ENCODE measurements around the gene SLC49A3. TPM values are rescaled to one million over a fixed set of nuclear protein-coding genes. Genes with fewer than 3 reads are reported as not detected.

Gene SLC49A3
- total and polyA plus RNA-seq, 2 of the 13 experiments (the other 11 are each of a cell fraction or from before 2014, with no cell fraction given), result 0.07 to 0.17 TPM

DNA sequence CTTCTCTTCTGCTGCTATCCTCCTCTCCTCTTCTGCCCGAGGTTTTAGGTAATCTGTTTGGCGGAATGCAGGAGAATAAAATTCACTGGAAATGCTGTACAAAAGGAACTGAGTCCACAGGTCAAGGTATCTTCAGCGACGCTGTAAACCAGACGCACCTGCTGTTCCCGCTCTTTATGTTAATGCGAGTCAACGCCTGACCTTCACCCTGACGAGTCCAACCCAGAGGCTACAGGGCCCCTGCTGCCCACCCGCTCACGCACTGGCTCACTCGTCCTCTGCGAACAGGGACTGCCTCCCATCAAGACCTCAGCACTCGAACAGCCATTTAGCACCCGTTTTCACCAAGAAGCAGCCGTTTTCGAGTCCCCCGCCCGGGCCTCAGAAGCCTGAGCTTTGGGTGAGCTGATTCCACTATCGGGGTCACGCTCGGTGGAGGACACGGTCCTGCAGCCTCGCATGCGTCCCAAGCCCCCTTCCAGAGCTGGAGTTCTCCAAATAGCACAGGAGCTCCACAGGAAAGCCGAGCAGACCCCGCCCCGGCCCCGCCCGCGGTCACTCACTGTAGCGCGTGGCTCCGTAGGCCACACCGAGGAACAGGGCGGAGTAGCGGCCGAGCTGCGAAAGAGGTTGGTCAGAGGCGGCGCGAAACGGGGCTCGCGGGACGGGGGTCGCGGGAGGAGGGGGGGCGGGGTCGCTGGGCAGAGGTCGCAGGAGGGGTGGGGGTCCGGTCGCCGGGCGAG lies 15.4 kb downstream of the SLC49A3 start (continued):
- TF ChIP-seq ZNF713 (CRISPR knock-in tag; IDR thresholded peaks at IDR 0.05) (no peak), ZFP1 (CRISPR knock-in tag; IDR thresholded peaks at IDR 0.05) (no peak), KDM5A (IDR thresholded peaks at IDR 0.05; ENCODE audit: borderline replicate concordance, low read length) (peak; percentile 32; the same call in 1 of the 2 replicates), DPF2 (CRISPR knock-in tag; IDR thresholded peaks at IDR 0.05; ENCODE audit: borderline replicate concordance, low read depth) (no peak), ZNF782 (CRISPR knock-in tag; IDR thresholded peaks at IDR 0.05; ENCODE audit: borderline replicate concordance) (no peak), ZSCAN12 (CRISPR knock-in tag; IDR thresholded peaks at IDR 0.05) (no peak), SMARCE1 (IDR thresholded peaks at IDR 0.05; ENCODE audit: borderline replicate concordance) (no peak), ELK4 (CRISPR knock-in tag; IDR thresholded peaks at IDR 0.05; ENCODE audit: borderline replicate concordance) (no peak), ZBTB26 (CRISPR knock-in tag; IDR thresholded peaks at IDR 0.05; ENCODE audit: borderline replicate concordance) (no peak), ONECUT2 (CRISPR knock-in tag; IDR thresholded peaks at IDR 0.05) (no peak), NR3C1 (CRISPR knock-in tag; IDR thresholded peaks at IDR 0.05) (no peak), ATF4 (CRISPR knock-in tag; IDR thresholded peaks at IDR 0.05) (no peak), ZNF10 (CRISPR knock-in tag; IDR thresholded peaks at IDR 0.05; ENCODE audit: borderline replicate concordance, low read depth) (no peak), ZNF225 (CRISPR knock-in tag; IDR thresholded peaks at IDR 0.05) (no peak), ZNF720 (CRISPR knock-in tag; IDR thresholded peaks at IDR 0.05) (no peak), HIC2 (CRISPR knock-in tag; IDR thresholded peaks at IDR 0.05; ENCODE audit: low read depth) (no peak), MAF1 (CRISPR knock-in tag; IDR thresholded peaks at IDR 0.05; ENCODE audit: borderline replicate concordance) (no peak), ZNF33B (CRISPR knock-in tag; IDR thresholded peaks at IDR 0.05) (no peak), SUZ12 (IDR thresholded peaks at IDR 0.05; ENCODE audit: low read depth, low read length) (no peak)
